Measurements from ENCODE around the gene CDYL2. TPM values are rescaled to one million over a fixed set of nuclear protein-coding genes. Genes with fewer than 3 reads are reported as not detected.
"Not testable (repeated sequence)": the region's sequence is repeated elsewhere in the genome, so short reads cannot be mapped to it uniquely, and the experiment has no call there.

The CDYL2 gene
- total RNA-seq, 2 experiments from 2014 or later: 31.6 to 37.8 TPM

DNA sequence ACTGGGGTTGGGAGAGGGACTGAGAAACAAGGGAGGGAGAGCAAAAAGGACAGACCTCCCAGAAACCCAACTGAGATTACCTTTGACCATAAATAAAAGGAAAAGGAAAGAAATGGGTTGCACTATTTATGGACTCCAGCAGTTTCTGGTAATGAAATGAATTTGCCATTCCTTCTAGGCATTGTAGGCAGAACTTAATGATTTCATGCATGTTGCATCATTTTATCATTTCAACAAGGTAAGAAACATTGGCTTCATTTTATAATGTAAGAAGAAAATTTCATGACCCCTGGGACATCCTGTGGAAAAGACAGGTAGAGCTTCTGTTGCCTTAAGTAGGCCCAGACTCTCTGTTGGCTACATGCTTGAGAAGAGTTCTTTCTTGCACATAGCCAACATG lies 8.2 kb upstream of the CDYL2 start:
- ChIA-PET POLR2A (no interaction called here), CTCF (no interaction called here)

DNA sequence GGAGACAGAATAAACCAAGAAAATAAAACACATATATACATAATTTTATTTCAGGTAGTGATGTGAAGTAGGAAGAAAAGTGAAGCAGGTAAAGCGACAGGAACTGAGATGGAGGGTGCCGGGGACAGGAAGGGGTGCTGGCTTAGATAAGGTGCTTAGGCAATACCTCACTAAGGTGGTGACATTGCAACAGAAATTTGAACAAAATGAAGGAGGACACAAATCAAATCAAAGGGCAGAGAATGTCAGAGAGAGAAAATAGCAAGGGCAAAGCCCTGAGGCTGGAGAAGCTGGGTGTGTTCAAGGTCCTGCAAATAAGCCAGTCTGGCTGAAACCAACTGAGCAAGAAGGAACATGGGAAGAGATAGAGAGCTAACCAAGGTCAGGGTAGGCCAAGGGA lies 5.0 kb upstream of the CDYL2 start:
- CTCF ChIA-PET: interaction anchor here (1.1 kb wide), 1 partner anchor 282 kb away, joined by 3 read pairs; no protein-coding TSS in a partner anchor
- POLR2A ChIA-PET: no interaction called here

- CTCF ChIA-PET: no interaction called here
- POLR2A ChIA-PET: no interaction called here
Observed at GRCh38 chr16:80807906-80808305, 3.5 kb upstream of the CDYL2 start.

DNA sequence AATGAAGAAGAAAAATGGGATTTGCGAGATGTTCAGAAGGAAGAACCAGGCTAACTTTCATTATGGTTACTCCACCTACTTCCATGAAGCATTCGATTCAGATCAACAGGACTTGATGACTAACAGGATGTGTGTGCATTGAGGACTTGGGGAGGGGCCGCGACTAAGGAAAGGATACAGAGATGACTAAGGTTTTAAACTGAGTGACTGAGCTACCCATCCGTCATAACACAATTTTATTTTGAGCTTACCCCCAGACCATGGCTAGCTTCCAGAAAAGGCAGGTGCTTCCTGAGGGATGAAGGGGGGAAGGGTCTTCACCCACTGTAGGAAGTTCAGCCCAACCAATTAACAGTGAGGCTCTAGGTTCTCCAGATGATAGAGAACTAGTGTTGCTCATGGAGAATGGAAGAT lies 2.5 kb upstream of the CDYL2 start:
- POLR2A ChIA-PET: interaction anchor here (0.7 to 1.4 kb wide), 2 partner anchors 227 to 667 kb away, joined by 3 to 6 read pairs; no protein-coding TSS in a partner anchor
- CTCF ChIA-PET: interaction anchor here (1.4 kb wide), 1 partner anchor 47 kb away, joined by 3 read pairs; no protein-coding TSS in a partner anchor

DNA sequence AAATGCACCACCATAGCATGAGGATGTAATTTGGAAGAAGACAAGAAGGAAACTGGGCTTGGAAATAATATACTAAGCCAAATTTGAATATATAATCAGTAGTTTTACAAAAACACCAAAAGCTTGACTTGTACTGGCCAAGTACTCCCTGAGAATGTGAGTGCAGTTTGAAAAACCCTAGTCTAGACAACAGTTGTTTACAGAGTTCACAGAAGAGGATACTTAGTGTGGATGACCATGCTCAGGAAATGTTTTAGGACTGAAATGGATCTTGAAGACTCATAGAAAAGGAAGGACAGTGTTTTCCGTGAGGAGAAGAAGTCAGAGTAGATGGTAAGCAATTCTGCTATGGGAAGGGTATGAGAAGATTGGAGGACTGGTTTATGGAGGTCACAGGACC lies 1.9 kb upstream of the CDYL2 start:
- ChIA-PET CTCF (interaction anchor here (1.4 kb wide), 1 partner anchor 47 kb away, joined by 3 read pairs; no protein-coding TSS in a partner anchor), POLR2A (interaction anchor here (0.6 to 1.4 kb wide), 2 partner anchors 186 to 226 kb away, joined by 4 to 6 read pairs; no protein-coding TSS in a partner anchor)

- CTCF ChIA-PET: no interaction called here
- POLR2A ChIA-PET: no interaction called here
Observed at GRCh38 chr16:80804056-80804525, 307 bp downstream of the CDYL2 start.

DNA sequence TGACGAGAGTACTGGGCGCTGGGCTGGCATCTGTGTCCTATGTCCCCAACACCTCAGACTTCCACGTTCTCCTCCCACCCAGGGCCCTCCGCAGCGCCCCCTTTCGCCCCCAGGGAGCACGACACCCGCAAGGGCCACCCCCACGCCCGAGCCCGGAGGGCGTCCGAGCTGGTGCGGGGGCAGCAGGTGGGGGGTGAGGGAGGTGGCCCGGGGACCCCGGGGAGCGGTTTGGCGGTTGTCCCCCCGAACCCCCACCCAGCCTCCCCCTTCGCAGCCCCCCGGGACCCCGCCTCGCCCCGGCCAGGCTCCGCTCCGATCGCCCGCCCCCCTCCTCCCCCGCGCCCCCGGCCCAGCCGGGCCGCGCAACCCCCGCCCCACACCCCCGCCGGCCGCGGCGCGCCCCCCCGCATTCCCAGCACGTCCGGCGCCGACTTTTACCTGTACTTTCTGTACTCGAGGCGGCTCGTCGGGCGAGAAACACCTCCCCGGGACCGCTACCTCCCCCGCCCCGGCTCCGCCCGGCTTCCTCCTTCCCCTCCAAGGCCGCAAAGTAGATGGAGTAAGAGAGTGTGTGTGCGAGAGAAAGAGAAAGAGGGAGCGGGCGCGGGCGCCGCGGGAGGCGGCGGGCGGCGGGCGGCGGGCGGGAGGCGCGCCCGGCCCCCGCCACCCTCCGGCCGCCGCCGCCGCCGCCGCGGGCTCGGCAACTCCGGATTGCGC lies 901 bp downstream of the CDYL2 start:
- CTCF ChIA-PET: interaction anchor here (0.5 kb wide), 1 partner anchor 38 kb away, joined by 3 read pairs; no protein-coding TSS in a partner anchor
- POLR2A ChIA-PET: no interaction called here

DNA sequence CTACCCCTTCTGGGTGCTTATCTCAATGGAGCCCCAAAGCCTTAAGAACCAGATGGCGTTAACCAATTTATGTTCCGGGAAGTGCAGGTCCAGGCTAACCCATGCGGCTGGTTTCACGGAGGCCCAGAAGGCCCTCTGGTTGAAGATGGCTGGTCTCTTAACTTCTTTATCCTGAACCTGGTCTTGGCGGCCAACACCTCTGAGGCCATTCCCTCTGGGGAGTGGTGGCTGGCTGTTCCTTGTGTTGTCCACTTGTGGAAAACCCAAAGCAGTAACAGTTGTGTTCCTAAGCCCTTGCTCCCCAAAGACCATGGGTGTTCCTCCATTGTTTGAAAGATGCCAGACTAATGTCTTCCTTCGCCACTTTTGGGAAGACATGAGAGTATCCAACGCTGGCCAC lies 1.5 kb downstream of the CDYL2 start:
- ChIA-PET POLR2A (interaction anchor here (1.5 kb wide), 1 partner anchor 223 kb away, joined by 3 read pairs; no protein-coding TSS in a partner anchor), CTCF (interaction anchor here (1.8 kb wide), 1 partner anchor 223 kb away, joined by 4 read pairs; no protein-coding TSS in a partner anchor)

- ChIA-PET CTCF (interaction anchor here (1.8 kb wide), 1 partner anchor 222 kb away, joined by 4 read pairs; no protein-coding TSS in a partner anchor), POLR2A (interaction anchor here (0.6 to 1.5 kb wide), 3 partner anchors 211 to 222 kb away, joined by 3 read pairs; no protein-coding TSS in a partner anchor)
Observed at GRCh38 chr16:80802138-80802537, 2.3 kb downstream of the CDYL2 start.

GRCh38 chr16:80794071-80794470 lies 10.3 kb downstream of the CDYL2 start:
- ChIA-PET POLR2A (no interaction called here), CTCF (interaction anchor here (0.6 kb wide), 1 partner anchor 117 kb away, joined by 3 read pairs; no protein-coding TSS in a partner anchor)

DNA sequence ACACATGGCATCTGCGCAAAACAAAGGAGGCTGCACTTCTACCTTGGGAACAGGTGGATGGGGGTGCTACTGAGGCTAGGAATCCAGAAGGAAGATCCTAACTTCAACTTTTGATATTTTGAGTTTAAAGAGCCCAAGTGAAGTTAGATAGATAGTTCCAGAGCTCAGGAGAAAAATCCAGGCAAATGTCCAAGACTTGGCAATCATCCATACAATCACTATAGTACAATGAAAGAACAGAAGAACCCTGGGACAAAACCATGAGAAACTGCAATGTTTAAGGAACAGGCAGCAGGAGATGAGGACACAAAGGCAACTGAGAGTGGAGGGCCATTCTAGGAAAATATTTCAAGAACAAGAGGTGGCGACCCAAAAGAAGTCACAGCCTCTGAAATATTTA lies 12.4 kb downstream of the CDYL2 start:
- ChIA-PET CTCF (no interaction called here), POLR2A (no interaction called here)

DNA sequence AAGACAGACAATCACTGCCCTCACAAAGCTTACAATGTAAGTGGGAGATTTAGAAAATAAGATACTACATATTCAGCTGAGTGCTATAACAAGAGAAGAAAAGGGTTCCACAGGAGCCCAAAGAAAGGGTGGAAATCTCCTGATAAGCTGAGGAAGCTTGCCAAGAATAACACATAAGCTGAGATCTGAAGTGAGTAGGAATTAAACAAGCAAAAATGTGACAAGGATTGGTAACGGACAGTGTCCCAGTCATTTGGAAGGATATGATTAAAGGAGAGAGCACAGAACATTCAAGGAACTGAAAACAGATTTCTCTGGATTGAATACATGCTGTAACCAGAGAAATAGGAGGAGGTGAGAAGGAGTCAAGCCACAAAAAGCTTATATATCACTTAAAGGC lies 13.0 kb downstream of the CDYL2 start:
- ChIA-PET POLR2A (no interaction called here), CTCF (no interaction called here)

- CTCF ChIA-PET: no interaction called here
- POLR2A ChIA-PET: no interaction called here
Observed at GRCh38 chr16:80790751-80791150, 13.6 kb downstream of the CDYL2 start.

DNA sequence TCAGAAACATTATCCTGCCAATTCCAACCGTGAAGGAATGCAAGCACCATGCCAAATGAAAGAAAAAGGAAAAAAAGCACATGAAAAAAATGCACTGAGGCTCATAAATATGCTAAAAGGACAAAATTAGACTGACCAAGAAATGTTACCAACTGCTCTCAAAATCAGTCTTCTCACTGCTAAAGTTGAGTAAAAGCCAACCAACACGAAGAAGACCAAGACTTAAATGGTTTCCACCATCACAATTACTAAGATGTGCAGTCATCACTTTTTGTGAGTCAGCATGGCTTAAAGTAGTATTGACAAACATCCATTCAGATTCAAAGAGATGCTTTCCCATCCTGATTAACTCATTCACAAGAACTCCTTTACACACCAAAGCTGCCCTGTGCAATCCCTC lies 16.4 kb downstream of the CDYL2 start:
- CTCF ChIA-PET: no interaction called here
- POLR2A ChIA-PET: no interaction called here

DNA sequence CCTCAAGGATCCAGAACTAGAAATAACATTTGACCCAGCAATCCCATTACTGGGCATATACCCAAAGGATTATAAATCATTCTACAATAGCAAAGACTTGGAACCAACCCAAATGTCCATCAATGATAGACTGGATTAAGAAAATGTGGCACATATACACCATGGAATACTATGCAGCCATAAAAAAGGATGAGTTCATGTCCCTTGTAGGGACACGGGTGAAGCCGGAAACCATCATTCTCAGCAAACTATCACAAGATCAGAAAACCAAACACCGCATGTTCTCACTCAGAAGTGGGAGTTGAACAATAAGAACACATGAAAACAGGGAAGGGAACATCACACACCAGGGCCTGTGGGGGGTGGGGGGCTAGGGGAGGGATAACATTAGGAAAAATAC lies 17.8 kb downstream of the CDYL2 start:
- POLR2A ChIA-PET, CTCF ChIA-PET: not testable (repeated sequence)

DNA sequence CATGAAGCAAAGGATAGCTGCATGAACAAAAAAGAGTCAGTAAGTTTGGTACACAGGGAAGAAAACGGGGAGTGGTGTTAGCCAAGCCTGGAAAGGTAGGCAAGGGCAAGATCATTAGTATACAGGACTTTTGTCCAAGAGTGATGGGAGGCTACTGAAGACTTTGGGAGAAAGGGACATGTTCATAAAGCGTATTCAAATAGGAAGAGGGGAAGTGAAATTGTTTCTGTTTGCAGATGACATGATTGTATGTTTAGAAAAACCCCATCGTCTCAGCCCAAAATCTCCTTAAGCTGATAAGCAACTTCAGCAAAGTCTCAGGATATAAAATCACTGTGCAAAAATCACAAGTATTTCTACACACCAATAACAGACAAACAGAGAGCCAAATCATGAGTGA lies 19.4 kb downstream of the CDYL2 start:
- ChIA-PET POLR2A (no interaction called here), CTCF (interaction anchor here (1.2 kb wide), 1 partner anchor 258 kb away, joined by 3 read pairs; no protein-coding TSS in a partner anchor)

DNA sequence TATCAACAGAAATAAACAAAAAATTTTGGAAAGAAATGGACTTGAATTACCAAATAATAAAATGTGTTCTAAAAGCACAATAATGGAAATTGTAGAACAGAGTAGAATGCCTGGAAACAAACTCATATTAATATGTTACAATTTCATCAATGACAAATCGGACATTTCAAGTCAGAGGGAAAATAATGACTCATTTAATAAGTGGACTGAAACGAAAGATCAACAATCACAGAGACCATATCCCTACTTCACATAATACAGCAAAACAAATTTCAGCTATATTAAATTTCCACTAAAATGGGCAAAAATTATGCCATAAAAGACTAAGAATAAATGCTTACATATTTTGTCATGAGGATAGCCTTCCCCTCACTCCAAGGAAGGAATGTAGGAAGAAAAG lies 25.7 kb downstream of the CDYL2 start:
- POLR2A ChIA-PET: no interaction called here

GRCh38 chr16:80776856-80777255 lies 27.5 kb downstream of the CDYL2 start:
- ChIA-PET CTCF (no interaction called here), POLR2A (interaction anchor here (0.7 kb wide), 1 partner anchor 51 kb away, joined by 5 read pairs; no protein-coding TSS in a partner anchor)

More for the DNA sequence above, 25.7 kb downstream of the CDYL2 start:
- CTCF ChIA-PET: no interaction called here

DNA sequence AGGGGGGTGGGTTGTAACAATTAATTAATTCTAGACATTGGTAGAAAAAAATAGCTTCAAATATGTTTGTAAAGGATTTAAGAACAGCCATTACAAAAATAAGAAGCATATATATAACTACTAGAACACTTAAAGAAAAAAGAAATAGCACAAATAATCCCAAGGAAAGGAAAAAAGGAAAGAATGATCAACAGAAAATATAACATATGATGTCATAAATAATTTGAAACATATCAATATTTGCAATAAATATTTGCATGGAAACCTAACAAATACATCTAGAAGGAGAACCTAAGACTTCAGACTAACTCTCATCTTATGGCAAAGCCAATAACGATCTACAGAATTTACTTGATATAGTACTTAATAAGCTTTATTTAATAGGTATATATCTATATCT lies 28.9 kb downstream of the CDYL2 start:
- POLR2A ChIA-PET: no interaction called here
- CTCF ChIA-PET: no interaction called here

DNA sequence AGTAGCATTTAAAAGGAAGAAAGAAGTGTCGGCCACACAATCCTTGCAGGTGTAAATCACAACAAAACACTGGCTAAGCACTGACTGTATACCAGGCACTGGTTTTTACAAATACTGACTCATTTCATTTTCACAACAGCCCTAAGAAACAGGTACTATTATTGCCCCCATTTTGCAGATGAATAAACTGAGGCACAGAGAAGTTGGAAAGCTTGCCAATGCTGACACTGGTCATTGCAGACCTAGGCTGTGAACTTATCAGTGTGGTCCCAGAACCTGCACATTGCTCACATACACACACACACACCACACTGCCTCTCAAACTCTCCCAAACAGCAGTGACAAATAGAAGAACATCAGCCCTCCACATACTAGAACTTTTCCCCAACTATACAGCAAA lies 37.6 kb downstream of the CDYL2 start:
- ChIA-PET POLR2A (no interaction called here), CTCF (no interaction called here)

Measured in activated CD8-positive, alpha-beta memory T cell treated with anti-CD3 and anti-CD28 coated beads for 36 hours (primary cell).